Measurements from ENCODE around the gene METTL24. TPM values are rescaled to one million over a fixed set of nuclear protein-coding genes. Genes with fewer than 3 reads are reported as not detected.

METTL24 gene
- total RNA-seq, 1 donor from 2014 or later: 2.3 TPM

DNA sequence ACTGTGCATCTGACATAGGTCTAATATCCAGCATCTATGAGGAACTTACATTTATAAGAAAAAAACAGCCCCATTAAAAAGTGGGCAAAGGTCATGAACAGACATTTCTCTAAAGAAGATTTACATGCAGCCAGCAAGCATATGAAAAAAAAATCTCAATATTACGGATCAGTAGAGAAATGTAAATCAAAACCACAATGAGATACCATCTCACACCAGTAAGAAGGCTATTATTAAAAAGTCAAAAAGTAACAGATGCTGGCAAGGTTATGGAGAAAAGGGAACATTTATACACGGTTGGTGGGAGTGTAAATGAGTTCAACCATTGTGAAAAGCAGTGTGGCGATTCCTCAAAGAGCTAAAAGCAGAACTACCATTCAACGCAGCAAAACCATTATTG, 13.1 kb downstream of the METTL24 start:
- Histone ChIP-seq H3K27me3 (ENCODE audit: control insufficient read depth, insufficient read depth, low read length) (no peaks in the 10 kb centered on the region), H3K4me3 (ENCODE audit: low read depth, low read length) (no peak overlapping the region), H3K36me3 (ENCODE audit: control insufficient read depth, insufficient read depth, low read length) (no peaks in the 10 kb centered on the region)
- TF ChIP-seq, protein P1, sequence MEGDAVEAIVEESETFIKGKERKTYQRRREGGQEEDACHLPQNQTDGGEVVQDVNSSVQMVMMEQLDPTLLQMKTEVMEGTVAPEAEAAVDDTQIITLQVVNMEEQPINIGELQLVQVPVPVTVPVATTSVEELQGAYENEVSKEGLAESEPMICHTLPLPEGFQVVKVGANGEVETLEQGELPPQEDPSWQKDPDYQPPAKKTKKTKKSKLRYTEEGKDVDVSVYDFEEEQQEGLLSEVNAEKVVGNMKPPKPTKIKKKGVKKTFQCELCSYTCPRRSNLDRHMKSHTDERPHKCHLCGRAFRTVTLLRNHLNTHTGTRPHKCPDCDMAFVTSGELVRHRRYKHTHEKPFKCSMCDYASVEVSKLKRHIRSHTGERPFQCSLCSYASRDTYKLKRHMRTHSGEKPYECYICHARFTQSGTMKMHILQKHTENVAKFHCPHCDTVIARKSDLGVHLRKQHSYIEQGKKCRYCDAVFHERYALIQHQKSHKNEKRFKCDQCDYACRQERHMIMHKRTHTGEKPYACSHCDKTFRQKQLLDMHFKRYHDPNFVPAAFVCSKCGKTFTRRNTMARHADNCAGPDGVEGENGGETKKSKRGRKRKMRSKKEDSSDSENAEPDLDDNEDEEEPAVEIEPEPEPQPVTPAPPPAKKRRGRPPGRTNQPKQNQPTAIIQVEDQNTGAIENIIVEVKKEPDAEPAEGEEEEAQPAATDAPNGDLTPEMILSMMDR (IDR thresholded peaks at IDR 0.05; ENCODE audit: insufficient read depth, low read length, poor library complexity, severe bottlenecking): no peak
- DNase-seq (ENCODE audit: low read depth): no peak

DNA sequence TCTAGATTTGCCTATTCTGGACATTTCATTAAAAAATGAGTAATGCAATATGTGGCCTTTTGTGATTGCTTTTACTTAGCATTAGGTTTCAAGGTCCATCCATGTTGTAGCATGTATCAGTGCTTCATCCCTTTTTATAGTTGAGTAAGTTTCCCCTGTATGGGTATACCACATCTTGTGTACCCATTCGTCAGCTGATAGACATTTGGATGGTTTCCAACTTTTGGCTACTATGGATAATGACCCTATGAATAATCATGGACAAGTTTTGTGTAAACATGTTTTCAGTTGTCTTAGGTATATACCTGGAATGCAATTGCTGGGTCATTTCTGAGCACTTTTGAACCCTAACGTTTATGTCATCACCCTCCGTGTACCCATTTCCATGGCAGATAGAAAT, 15.4 kb downstream of the METTL24 start:
- TF ChIP-seq, protein P1 (IDR thresholded peaks at IDR 0.05; ENCODE audit: insufficient read depth, low read length, poor library complexity, severe bottlenecking): no peak
- no peak overlapping the region for H3K4me3 ChIP-seq (ENCODE audit: low read depth, low read length)
- no peaks in the 10 kb centered on the region for H3K27me3 ChIP-seq (ENCODE audit: control insufficient read depth, insufficient read depth, low read length)
- H3K36me3 ChIP-seq (ENCODE audit: control insufficient read depth, insufficient read depth, low read length): no peaks in the 10 kb centered on the region
- no peak for DNase-seq (ENCODE audit: low read depth)

DNA sequence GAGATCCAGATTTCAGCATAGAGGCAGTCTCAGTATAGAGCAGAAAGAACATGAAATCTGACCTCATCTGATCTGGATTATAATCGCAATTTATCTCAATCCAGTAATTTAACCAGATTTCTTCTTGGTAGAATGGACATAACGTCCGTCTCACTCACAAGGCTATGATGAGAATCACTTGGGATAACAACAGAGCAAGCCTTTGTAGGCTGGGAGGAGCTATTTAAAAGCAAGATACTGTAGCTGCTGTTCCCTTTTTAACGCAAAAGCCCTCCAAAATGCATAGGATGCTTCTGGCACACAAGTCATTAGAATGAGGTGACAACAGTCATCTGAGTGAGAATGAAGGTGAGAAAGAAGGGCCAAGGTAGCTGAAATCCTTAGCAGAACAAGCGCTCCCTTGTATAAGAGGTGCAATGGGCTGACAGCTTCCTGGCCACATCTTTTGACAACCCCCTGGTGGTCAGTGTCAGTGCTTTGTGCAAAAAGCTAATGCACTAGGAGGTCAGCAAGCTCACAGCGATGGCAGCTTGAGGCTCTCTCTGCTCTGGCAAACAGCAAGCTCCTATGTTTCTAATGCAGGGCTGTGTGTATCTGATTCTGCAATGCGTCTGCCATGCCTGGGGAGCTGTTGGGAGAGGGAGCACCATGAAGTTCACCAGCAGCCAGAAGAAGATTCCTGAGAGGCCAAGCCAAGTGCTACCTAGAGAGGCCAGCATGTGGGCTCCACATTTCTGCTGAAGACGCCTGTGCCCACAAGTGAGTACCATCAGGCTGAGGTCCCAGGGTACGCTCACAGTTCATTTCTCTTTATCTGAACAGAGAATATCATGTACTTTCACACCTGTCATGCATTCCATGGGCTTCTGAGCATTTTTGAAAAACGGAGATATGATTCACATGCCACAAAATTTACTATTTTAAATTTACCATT, 16.2 kb downstream of the METTL24 start:
- TF ChIP-seq, protein P1 (IDR thresholded peaks at IDR 0.05; ENCODE audit: insufficient read depth, low read length, poor library complexity, severe bottlenecking): peak; percentile 51
- H3K4me3 ChIP-seq (ENCODE audit: low read depth, low read length): no peak overlapping the region
- no peak for DNase-seq (ENCODE audit: low read depth)

DNA sequence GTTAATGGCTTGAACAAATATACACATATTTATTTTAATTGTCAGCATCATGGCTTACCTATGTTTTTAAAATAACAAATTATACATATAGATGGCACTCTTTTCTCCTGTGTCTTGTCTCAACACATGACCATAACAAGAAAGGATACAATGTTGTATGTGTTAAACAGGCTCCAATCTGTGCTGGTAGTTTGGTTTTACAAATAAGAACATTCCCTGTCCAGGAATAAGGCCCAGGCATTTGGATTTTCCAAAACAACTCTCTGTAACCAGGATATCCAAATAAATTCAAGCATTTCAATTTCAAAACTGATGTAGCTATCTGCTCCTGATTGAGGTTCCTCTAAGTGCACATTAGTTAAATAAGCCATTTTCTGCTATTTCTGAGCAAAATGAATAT, 17.1 kb downstream of the METTL24 start:
- Histone ChIP-seq H3K4me3 (ENCODE audit: low read depth, low read length) (no peak overlapping the region), H3K36me3 (ENCODE audit: control insufficient read depth, insufficient read depth, low read length) (no peaks in the 10 kb centered on the region), H3K27me3 (ENCODE audit: control insufficient read depth, insufficient read depth, low read length) (no peaks in the 10 kb centered on the region)
- TF ChIP-seq, protein P1 (IDR thresholded peaks at IDR 0.05; ENCODE audit: insufficient read depth, low read length, poor library complexity, severe bottlenecking): no peak
- no peak for DNase-seq (ENCODE audit: low read depth)

More for the DNA sequence above, 16.2 kb downstream of the METTL24 start:
- Histone ChIP-seq H3K36me3 (ENCODE audit: control insufficient read depth, insufficient read depth, low read length) (no peaks in the 10 kb centered on the region), H3K27me3 (ENCODE audit: control insufficient read depth, insufficient read depth, low read length) (no peaks in the 10 kb centered on the region)

DNA sequence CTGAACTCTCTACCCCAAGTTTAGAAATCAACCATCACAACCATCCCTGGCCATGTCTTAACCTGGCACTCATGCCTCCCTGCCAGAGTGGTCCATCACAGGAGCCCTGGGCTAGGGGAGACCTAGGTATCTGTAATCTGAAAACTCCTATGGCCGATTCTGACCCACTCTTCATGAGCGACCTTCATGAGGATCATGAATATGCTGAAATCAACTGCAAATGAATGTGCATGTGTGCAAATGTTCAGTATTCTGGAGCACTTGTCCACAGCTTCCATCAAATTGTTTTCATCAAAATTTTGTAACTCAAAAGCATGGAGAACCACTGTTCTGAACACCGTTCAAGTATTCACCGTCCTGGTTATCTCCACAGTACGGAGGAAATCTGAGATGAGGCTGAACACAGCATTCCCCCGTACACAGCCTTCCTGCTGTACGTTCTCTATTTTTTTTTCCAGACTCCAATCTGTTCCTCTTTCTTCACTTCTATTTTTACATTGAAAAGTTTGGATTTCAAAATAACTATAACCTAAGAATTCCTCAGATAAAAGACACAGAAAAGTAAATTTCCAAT, 17.7 kb downstream of the METTL24 start:
- H3K4me3 ChIP-seq (ENCODE audit: low read depth, low read length): no peak overlapping the region
- TF ChIP-seq, protein P1 (IDR thresholded peaks at IDR 0.05; ENCODE audit: insufficient read depth, low read length, poor library complexity, severe bottlenecking): no peak

More for the DNA sequence above, 17.7 kb downstream of the METTL24 start:
- no peak for DNase-seq (ENCODE audit: low read depth)
- no peaks in the 10 kb centered on the region for H3K36me3 ChIP-seq (ENCODE audit: control insufficient read depth, insufficient read depth, low read length)
- no peaks in the 10 kb centered on the region for H3K27me3 ChIP-seq (ENCODE audit: control insufficient read depth, insufficient read depth, low read length)
